PC-3 (cell line): Measurements from ENCODE around the gene C19orf81. TPM values are rescaled to one million over a fixed set of nuclear protein-coding genes. Genes with fewer than 3 reads are reported as not detected.

Experiments used
- ATAC-seq: fragments of 200-7000 bp; cut with Tn5 transposase; 2 replicates; pipeline ENCODE4 v1.9.1; 2020; ENCODE audit warnings: mild to moderate bottlenecking, moderate library complexity
- BruUV-seq: library from RNA; stranded (reverse); fragments of 400-500 nt; replicated peaks from 2 replicates; lab custom pipeline; 2021; lab: Mats Ljungman, UMichigan
- CTCF ChIA-PET: fragments of 300-600 bp; sonication (Branson Sonifier 250); formaldehyde crosslinking; loops from one replicate; lab custom pipeline; 2022; ENCODE audit warnings: antibody characterized with exemption; lab: Charles Lee
- POLR2A ChIA-PET: fragments of 300-600 bp; sonication (Branson Sonifier 250); formaldehyde crosslinking; loops from one replicate; lab custom pipeline; 2022; ENCODE audit warnings: antibody characterized with exemption; ENCODE audit not compliant: unreplicated experiment; lab: Charles Lee
- DNase-seq: peaks from one replicate; pipeline ENCODE4 v3.0.0-alpha.2; 2015
- H2AFZ ChIP-seq: fragments of 300-600 bp; sonication (generic); 2 replicates; pipeline ENCODE4 v1.6.0; 2016; ENCODE audit warnings: antibody characterized with exemption, low read length
- H3F3A ChIP-seq: fragments of 300-600 bp; sonication (generic); one replicate; pipeline ENCODE4 v1.6.0; 2017; ENCODE audit warnings: antibody characterized with exemption, low read length, control low read depth, mild to moderate bottlenecking; ENCODE audit not compliant: unreplicated experiment
- H3K27ac ChIP-seq: fragments of 300-600 bp; sonication (generic); 2 replicates; pipeline ENCODE4 v1.5.1; 2016; ENCODE audit warnings: mild to moderate bottlenecking, low read length
- H3K27me3 ChIP-seq: fragments of 300-600 bp; sonication (generic); 2 replicates; pipeline ENCODE4 v1.6.1; 2016; ENCODE audit warnings: low read length, mixed read lengths
- H3K36me3 ChIP-seq: fragments of 300-600 bp; sonication (generic); 2 replicates; pipeline ENCODE4 v1.6.1; 2016; ENCODE audit warnings: low read depth, mixed run types, low read length, mixed read lengths
- H3K4me1 ChIP-seq: fragments of 300-600 bp; sonication (generic); 2 replicates; pipeline ENCODE4 v1.5.1; 2016; ENCODE audit warnings: low read length; ENCODE audit not compliant: insufficient read depth
- H3K4me2 ChIP-seq: fragments of 300-600 bp; sonication (generic); 2 replicates; pipeline ENCODE4 v1.6.0; 2016; ENCODE audit warnings: low read length
- H3K4me3 ChIP-seq: fragments of 300-600 bp; sonication (generic); 2 replicates; pipeline ENCODE4 v1.5.1; 2016; ENCODE audit warnings: mild to moderate bottlenecking, low read length, mixed read lengths
- H3K79me2 ChIP-seq: fragments of 300-600 bp; sonication (generic); 2 replicates; pipeline ENCODE4 v1.6.1; 2017; ENCODE audit warnings: low read length, mixed read lengths
- H3K9ac ChIP-seq: fragments of 300-600 bp; sonication (generic); 2 replicates; pipeline ENCODE4 v1.6.0; 2016; ENCODE audit warnings: mild to moderate bottlenecking, low read length
- H3K9me2 ChIP-seq: fragments of 300-600 bp; sonication (generic); replicated peaks from 2 replicates; pipeline ENCODE4 v1.6.1; 2016; ENCODE audit warnings: mixed run types, low read length, mixed read lengths
- H3K9me3 ChIP-seq: fragments of 300-600 bp; sonication (generic); 2 replicates; pipeline ENCODE4 v1.6.1; 2016; ENCODE audit warnings: low read length, mixed read lengths
- H4K20me1 ChIP-seq: fragments of 300-600 bp; sonication (generic); 2 replicates; pipeline ENCODE4 v1.6.1; 2016; ENCODE audit warnings: low read length, mixed read lengths
- EZH2 ChIP-seq: fragments of 300-600 bp; sonication (generic); IDR thresholded peaks from one replicate; pipeline ENCODE4 v1.6.1; 2017; ENCODE audit warnings: antibody characterized with exemption, mild to moderate bottlenecking, low read length; ENCODE audit not compliant: unreplicated experiment
- EZH2phosphoT487 ChIP-seq: fragments of 300-600 bp; sonication (generic); IDR thresholded peaks from 2 replicates; pipeline ENCODE4 v1.6.1; 2018; ENCODE audit warnings: mild to moderate bottlenecking, antibody characterized with exemption, low read length, borderline replicate concordance
- intact Hi-C: fragments of 100-400 bp; cut with micrococcal nuclease; formaldehyde crosslinking; loops from 2 replicates; pipeline ENCODE4 v1.9.0; 2023
- total RNA-seq: library from RNA; depleted of rRNA; stranded (reverse); fragments of >200 nt; gene quantifications from 2 replicates; pipeline ENCODE4 v1.2.3, GENCODE V29; 2014
- TF ChIP-seq, protein P1 (sequence below): fragments of 300-600 bp; sonication (generic); conservative IDR thresholded peaks from 2 replicates; pipeline ENCODE4 v1.5.1; 2017; ENCODE audit warnings: antibody characterized with exemption, low read depth, mild to moderate bottlenecking, low read length

C19orf81 gene
- total RNA-seq, 1 experiment from 2014 or later, result 5.7 TPM

DNA sequence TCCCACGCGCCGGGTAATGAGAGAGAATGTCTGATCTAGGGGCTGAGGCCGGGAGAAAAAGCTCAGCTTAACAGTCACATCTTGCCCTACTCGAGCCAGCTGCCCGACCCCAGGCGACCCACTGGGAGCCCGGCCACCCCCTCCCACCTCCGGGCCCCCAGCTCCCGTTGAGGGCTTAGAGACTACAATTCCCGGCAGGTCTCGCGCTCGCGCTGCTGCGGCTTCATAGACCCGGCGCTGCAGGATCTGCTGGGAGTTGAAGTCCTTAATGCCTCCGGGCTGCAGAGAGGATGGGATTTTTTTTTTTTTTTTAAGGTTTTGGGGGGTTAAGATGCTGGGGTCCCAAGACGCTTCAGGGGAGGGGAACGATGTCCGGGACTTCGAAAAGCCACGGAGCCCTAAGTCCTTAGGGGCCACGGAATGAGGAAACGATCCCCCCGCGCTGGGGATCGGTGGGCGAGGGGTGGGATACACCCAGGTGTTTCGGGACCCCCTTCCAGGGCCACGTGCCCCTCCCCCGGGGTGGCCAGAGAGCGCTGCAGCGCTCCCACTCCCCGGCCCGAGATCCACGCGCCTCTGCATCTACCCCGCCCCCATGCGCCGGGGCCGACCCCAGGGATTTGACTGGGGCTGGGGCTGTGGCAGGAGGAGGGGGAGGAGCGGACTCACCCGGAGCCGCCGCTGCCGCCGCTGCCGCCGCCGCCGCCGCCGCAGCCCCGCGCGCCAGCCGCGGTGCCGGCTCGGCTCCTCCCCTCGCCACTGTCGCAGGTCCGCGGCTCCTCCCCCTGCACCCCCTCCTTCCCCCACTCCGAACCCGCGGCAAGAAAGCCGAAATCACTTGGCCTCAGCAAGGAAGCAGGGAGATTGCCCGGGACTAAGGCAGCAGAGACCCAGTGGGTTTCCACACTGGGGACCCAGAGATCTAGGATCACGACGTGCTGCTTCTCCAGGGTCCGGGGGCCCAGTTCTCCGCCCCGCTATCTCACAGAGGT, 9.8 kb upstream of the C19orf81 start, which contains the start of gene SYT3:
TSS of gene SYT3 (minus strand) at position 761 of the 992 bp plus-strand sequence. CDS start 2,470 bp downstream, outside the sequence.
- peak; percentile 33 for DNase-seq
- no peak within 1 kb of the TSS for H3K9ac ChIP-seq
- TF ChIP-seq EZH2phosphoT487 (no peak), EZH2 (peak; percentile 63)
- H3K27me3 ChIP-seq, result peaks cover 66% of the 10 kb centered on the region
- H3K36me3 ChIP-seq, result no peaks in the 10 kb centered on the region
- intact Hi-C loops, result no loop called here
- H3K9me2 ChIP-seq, result no peaks in the 10 kb centered on the region
- no peaks in the 10 kb centered on the region for H3K4me1 ChIP-seq
- ChIA-PET POLR2A (no interaction called here), CTCF (no interaction called here)
- H4K20me1 ChIP-seq, result no peaks in the 10 kb centered on the region
- H2AFZ ChIP-seq, result peak within 1 kb of the TSS; percentile 65
- no peaks in the 10 kb centered on the region for H3K79me2 ChIP-seq
- ATAC-seq, result peak; percentile 84
- no peak within 1 kb of the TSS for H3K27ac ChIP-seq
- peaks cover 3% of the 10 kb centered on the region; the same call in 1 of the 2 replicates for H3K9me3 ChIP-seq
- no TSS peak for BruUV-seq
- H3F3A ChIP-seq, result no peaks in the 10 kb centered on the region
- H3K4me3 ChIP-seq, result peak within 1 kb of the TSS; percentile 58
- H3K4me2 ChIP-seq, result peak within 1 kb of the TSS; percentile 77

DNA sequence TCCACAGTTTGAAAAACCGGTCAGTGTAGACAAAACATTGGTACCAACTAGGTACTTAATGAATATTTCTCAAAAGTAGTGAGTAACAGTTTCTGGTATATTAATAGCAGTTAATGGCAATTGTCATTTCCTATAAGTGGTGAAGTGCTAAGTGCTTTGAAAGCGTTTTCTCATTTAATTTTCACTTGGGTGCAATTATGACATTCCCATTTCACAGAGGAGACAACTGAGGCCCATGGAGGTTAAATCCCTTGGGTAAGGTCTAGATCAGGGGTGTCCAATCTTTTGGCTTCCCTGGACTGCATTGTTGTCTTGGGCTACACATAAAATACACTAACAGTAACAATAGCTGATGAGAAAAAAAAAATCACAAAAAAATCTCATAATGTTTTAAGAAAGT, 8.9 kb upstream of the C19orf81 start:
- H3K4me3 ChIP-seq, result no peak overlapping the region
- intact Hi-C loops, result no loop called here
- no peaks in the 10 kb centered on the region for H3K4me1 ChIP-seq
- H3K79me2 ChIP-seq, result no peaks in the 10 kb centered on the region
- no peaks in the 10 kb centered on the region for H3F3A ChIP-seq
- H3K9me3 ChIP-seq, result no peaks in the 10 kb centered on the region
- DNase-seq, result no peak
- no peaks in the 10 kb centered on the region for H3K9me2 ChIP-seq
- no peak overlapping the region for H3K9ac ChIP-seq
- peaks cover 73% of the 10 kb centered on the region for H3K27me3 ChIP-seq
- H3K27ac ChIP-seq, result no peak overlapping the region
- no TSS peak for BruUV-seq
- ChIA-PET POLR2A (no interaction called here), CTCF (no interaction called here)
- no peak overlapping the region for H3K4me2 ChIP-seq
- TF ChIP-seq EZH2, result no peak
- TF ChIP-seq, protein P1, sequence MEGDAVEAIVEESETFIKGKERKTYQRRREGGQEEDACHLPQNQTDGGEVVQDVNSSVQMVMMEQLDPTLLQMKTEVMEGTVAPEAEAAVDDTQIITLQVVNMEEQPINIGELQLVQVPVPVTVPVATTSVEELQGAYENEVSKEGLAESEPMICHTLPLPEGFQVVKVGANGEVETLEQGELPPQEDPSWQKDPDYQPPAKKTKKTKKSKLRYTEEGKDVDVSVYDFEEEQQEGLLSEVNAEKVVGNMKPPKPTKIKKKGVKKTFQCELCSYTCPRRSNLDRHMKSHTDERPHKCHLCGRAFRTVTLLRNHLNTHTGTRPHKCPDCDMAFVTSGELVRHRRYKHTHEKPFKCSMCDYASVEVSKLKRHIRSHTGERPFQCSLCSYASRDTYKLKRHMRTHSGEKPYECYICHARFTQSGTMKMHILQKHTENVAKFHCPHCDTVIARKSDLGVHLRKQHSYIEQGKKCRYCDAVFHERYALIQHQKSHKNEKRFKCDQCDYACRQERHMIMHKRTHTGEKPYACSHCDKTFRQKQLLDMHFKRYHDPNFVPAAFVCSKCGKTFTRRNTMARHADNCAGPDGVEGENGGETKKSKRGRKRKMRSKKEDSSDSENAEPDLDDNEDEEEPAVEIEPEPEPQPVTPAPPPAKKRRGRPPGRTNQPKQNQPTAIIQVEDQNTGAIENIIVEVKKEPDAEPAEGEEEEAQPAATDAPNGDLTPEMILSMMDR, result no peak
- TF ChIP-seq EZH2phosphoT487, result no peak
- H4K20me1 ChIP-seq, result no peaks in the 10 kb centered on the region
- ATAC-seq, result no peak
- no peaks in the 10 kb centered on the region for H3K36me3 ChIP-seq
- H2AFZ ChIP-seq, result no peak overlapping the region

DNA sequence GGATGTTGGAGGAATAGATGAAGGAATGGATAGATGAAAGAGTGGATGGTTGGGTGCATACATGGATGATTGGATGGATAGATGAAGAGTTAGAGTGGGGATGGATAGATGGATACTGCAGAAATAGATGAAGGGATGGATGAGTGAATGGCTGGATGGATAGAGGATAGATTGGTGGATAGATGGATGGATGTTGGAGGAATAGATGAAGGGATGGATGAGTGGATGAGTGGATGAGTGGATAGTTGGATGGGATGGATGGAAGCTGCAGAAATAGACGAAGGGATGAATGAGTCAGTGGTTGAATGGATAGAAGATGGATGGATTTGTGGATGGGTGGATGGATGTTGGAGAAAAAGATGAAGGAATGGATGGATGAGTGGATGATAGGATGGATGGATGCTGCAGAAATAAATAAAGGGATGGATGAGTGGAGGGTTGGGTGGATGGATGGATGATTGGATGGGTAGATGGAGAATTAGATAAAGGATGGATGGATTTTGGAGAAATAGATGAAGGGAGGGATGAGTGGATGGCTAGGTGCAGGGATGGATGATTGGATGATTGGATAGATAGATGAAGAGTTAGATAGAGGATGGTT, 4.8 kb upstream of the C19orf81 start:
- H3K4me1 ChIP-seq, result no peaks in the 10 kb centered on the region
- no peak overlapping the region for H3K27ac ChIP-seq
- H3K4me3 ChIP-seq, result no peak overlapping the region
- H4K20me1 ChIP-seq, result no peaks in the 10 kb centered on the region
- ChIA-PET POLR2A (no interaction called here), CTCF (no interaction called here)
- H3K27me3 ChIP-seq, result peaks cover 42% of the 10 kb centered on the region
- DNase-seq (no peak), ATAC-seq (no peak)
- no peak for TF ChIP-seq EZH2
- TF ChIP-seq EZH2phosphoT487, result no peak
- TF ChIP-seq, protein P1, result no peak
- H2AFZ ChIP-seq, result no peak overlapping the region
- no peak overlapping the region for H3K9ac ChIP-seq
- H3K36me3 ChIP-seq, result no peaks in the 10 kb centered on the region
- H3K4me2 ChIP-seq, result no peak overlapping the region
- H3K9me3 ChIP-seq, result no peaks in the 10 kb centered on the region
- BruUV-seq, result no TSS peak
- H3K79me2 ChIP-seq, result no peaks in the 10 kb centered on the region
- intact Hi-C loops, result no loop called here
- no peaks in the 10 kb centered on the region for H3K9me2 ChIP-seq
- no peaks in the 10 kb centered on the region for H3F3A ChIP-seq
